NCI-H146 (cell line): ENCODE measurements around the gene CNTN2.

Experiments
- DNase-seq: peaks from one replicate; lab custom pipeline; 2025; lab: John Stamatoyannopoulos, UW

CNTN2 gene

DNA sequence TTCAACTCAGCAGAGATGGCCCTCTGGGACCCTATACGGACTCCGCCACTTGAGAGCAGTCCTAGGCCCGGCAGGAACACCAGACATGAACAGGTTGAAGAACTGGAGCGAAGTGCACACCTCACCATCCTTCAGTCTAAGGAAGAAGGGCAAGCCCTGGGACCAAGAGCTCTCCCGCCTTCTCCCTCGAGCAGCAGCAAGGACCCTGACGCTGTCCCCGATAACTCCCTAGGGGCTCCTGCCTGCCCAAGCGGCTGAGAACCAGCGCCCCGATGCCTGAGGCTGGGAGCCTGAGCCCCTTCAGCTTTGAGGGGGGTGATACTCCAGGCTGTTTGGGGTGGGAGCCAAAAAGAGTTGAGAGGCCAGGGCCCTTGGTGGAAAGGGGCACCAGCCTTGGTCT lies 31.1 kb downstream of the CNTN2 start:
- DNase-seq, result no peak

DNA sequence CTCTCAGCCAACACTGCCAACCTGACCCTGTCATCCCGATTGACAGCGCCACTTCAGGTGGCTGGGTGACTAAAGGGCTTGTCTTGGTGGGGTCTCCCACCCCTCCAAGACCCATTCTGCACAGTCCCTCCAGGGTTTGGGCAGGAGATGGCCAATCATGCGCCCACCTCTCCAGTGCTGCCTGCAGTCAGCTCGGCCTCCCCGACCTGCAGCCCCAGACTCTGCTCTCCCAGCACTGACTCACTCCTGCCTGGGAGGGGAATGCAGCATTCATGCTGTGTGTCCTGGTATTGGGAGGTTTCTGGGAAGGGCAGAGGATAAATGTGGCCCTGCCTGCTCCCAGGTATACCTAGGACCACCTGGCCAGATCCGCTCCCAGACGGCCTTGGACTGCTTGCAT lies 31.5 kb downstream of the CNTN2 start:
- no peak for DNase-seq

DNA sequence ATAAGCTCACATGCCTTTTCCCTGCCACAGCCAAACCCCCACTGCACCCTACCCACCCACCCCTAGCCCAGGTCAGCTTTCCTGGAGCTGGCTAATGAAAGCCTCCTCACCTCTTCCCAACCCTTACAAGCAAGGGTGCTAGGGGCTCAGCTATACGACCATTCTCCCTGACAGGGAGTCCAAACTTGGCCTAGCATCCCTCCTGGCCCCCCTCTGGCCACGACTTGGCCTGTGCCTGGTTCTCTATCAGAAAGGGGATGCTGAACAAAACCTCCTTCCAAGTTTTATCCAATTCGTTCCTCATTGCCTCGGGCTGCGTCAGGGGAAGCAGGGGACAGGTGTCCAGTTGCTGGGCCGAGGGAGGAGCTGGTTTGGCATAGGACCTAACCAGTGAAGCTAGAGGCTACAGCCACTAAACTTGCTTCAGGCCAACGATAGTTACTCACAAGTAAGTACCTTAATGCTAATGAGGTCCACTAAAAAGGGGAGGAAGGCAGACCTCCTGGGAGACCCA lies 32.7 kb downstream of the CNTN2 start:
- DNase-seq, result no peak

DNA sequence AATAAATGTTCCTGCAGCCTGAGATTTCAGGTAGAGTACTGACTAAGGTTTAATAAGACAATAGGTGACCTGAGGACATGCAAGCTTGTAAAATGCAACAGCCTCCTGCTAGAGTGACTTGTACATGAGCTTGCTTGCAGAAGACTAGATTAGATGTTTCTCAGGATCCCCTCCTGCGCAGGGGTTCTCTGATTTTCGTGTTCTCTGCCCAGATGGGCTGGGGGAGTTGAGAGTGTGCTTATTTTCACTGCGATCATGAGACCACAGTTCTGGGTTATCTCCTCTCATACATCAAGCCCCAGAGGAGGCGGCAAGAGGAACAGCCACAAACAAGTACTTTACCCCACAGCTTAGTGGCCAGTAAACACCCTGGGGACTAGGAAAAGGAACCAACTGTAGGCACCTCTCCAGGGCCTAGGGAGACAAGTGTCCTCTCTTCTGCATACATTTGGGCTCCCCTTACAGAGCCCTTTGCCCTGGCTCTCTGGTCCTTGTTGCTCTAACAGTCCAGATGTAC lies 33.3 kb downstream of the CNTN2 start:
- DNase-seq, result no peak

DNA sequence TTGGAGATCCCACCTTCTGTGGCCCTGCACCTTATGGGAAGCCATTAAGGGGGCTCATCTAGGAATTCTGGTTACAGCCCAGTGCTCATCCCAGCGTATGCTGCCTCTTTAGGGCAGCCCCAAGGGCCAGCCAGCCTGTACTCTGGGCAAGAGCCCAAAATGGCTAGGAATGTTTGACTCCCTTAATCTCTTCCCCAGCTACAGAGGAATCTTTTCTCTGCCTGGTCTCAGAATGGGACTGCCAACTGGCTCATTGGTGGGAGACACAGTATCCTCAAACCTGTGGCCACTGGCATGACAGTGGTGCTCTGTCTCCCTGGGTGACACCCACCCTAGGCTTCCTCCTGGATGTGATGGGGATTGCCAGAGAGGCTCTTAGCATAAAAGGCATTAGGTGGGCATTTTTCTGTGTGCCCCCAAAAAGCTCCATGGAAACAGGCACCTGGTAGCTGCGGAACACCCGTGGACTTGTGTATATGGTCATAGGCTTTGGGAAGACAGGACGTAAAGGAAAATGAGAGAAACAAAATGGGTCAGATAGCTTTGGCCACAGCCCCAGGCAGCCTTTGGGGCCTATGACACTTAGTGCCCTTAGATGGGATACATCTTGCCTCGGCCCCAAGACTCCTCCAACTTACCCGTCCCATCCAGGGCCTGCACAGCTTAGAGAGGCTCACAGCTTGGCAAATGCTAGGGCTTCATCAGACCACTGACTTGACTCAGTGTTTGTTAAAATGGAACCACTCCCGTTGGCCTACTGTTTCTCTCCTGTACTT lies 34.3 kb downstream of the CNTN2 start:
- no peak for DNase-seq

DNA sequence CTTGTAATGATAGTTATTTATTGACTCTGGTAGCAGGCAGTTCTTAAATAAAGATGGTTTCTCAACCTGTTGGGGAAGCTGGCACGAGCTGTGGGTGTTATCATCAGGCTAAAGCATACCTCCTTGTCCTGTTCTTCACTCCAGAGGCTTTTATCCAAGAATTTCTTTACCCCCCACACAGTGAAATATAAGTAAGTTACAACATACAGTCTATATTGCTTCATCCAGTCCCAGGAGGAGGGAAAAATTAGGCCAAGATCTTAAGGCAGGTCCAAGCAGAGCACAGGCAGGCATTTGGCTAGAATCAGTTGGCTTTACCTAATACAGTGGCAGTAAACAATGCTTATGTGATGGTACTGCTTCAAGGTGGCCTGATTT lies 34.9 kb downstream of the CNTN2 start:
- no peak for DNase-seq

DNA sequence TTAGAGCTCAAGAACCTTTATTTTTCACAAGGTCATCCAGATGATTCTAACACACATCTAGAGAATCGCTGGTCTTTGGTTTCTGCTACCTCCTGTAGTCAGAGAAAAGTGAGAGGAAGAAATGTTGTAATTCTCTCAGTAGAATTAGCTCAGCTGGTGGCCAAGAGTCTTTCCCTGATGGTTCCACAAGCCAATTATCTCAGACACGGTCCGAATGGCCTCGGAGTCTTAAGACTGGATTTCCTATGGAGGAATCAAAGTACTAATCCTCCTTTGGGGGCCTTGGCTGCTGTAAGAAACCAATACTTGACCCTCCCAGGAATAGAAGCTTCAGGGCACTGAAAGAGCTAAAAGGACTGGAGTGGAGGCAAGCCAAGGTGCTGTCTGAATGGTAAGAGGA lies 39.4 kb downstream of the CNTN2 start:
- no peak for DNase-seq

DNA sequence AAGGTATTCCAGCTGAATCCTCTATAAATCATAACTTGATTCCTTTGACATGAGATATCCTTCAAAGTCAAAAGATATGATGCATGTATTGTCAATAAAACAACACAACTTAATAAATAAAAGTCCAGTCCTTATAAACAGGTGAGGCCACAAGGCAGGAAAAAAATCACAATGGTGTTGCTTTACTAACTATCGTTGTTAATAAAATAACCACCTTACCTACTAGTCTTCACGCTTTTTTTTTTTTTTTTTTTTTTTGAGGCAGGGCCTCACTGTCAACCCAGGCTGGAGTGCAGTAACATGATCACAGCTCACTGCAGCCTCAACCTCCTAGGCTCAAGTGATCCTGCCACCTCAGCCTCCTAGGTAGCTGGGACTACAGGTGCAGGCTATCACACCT lies 41.3 kb downstream of the CNTN2 start, which contains the start of gene TMEM81:
Gene TMEM81, minus strand, starts transcription at position 101 of the 400 bp plus-strand sequence. CDS start 140 bp downstream, outside the sequence.
- no peak for DNase-seq

DNA sequence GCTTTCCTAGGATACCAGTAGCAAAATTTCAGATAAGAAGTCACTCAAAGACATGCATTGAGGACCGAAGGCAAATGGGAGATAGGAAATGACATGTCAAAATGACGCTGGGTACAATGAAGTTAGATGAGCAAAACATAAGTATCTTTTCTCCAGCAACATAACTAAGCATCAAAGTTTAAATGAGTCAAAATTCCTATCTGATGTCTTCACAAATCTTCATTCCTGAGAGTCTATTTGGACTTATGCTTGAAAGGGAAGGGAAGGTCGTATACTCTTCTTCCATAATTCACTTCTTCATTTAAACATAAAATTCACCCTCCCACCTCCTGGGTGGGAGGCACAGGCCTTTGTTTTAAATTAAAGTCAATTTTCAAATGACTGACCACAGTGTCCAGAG lies 45.3 kb downstream of the CNTN2 start:
- no peak for DNase-seq

DNA sequence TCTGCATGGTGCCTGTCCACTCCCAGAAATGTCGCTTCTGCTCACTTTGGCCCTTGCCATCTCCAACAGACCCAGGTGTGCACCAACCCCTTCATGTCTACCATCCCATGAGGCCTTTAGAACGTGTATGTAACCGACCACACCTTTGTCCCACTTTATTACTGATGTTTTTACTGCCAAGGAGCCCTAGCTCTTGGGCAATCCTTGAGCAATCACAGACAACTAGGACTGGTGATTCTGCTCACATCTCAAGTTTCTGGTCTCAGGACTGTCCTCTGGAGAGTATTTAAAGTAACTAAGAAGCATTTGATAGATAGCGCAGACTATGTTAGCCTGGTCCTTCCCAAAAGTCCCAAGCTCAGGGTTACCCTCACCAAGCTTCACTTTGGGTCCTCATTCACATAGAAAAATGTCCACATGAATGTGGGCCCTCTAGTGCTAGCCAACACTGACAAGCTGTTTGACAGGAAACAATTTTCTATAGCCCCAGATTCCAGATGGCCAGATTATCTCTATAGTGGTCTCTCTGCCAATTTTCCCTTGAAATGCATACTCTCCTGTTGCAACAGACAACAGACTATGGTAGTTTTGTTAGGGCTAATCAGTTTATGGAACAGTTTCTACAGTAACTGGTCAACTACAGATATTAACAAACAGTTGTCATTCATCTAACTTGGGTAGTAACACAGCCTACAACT lies 48.2 kb downstream of the CNTN2 start:
- no peak for DNase-seq

DNA sequence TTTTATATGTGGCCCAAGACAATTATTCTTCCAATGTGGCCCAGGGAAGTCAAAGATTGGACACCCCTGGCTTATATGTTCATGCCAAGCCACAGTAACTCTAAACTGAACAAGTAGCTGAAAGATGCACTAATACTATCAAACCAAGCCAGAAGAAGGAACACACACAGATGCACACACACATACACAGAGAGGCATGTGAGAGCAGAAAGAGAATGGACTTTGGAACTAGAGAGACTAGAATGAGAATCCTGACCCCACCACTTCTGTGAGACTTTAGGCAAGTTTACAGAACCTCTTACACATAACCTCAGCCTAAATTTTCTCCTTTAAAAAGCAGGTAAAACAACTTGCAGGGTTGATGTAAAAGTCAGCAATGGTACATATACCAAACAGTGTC lies 52.4 kb downstream of the CNTN2 start:
- no peak for DNase-seq

DNA sequence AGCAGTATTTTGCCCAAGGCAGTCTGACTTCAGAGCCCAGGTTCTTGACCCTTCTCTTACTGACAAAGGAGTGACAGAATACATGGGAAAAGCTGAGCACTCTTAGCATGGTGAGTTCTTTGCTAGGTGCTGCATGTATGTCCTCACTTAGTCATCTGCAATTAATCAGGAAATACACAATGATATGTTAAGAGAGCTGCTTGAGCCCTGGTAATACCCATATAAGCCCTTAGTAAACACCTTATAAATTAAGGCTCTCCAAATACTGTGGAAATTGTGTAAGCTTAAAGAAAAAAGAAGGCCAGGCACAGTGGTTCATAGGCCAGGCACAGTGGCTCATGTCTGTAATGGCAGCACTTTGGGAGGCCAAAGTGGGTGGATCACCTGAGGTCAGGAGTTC lies 55.2 kb downstream of the CNTN2 start:
- no peak for DNase-seq

DNA sequence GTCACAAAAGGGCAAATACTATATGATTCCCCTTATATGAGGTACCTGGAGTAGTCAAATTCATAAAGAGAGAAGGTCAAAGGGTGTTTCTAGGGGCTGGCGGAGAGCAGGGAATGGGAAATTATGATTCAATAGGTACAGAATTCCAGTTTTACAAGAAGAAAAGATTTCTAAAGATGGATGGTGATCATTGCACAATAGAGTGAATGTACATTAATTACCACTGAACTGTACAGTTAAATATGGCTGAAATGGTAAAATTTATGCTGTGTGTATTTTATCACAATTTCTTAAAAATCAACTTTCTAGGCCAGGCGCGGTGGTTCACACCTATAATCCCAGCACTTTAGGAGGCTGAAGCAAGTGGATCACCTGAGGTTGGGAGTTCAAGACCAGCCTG lies 59.4 kb downstream of the CNTN2 start:
- DNase-seq, result no peak

DNA sequence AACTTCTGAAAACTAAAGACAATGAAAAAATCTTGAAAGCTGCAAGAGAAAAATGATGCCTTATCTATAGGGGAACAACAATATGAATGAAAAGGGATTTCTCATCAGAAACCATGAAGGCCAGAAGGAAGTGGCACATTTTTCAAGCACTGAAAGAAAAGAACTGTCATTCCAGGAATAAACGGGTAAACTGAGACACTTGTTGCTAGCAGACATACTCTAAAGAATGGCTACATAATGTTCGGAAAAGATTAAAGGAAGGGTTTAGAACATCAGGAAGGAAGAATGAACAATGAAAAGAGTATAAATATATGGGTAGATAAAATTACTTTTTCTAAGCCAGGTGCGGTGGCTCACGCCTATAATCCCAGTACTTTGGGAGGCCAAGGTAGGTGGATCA lies 64.3 kb downstream of the CNTN2 start:
- DNase-seq, result no peak

DNA sequence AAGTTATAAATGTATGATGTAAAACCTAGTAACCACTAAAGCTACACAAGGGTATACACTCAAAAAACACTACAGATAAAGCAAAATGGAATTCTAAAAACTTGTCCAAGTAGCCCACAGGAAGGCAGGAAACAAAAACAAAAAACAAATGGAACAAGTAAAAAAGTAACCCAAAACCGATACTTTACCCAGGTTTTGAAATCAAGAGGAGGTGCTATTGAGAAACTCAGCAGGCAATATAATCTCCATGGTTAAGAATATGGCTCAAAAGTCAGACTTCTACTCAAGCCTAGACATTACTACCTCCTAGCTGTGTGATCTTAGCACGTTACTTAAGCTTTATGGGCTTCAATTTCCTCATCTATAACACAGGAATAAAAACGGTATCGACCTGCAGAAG lies 65.5 kb downstream of the CNTN2 start:
- no peak for DNase-seq

DNA sequence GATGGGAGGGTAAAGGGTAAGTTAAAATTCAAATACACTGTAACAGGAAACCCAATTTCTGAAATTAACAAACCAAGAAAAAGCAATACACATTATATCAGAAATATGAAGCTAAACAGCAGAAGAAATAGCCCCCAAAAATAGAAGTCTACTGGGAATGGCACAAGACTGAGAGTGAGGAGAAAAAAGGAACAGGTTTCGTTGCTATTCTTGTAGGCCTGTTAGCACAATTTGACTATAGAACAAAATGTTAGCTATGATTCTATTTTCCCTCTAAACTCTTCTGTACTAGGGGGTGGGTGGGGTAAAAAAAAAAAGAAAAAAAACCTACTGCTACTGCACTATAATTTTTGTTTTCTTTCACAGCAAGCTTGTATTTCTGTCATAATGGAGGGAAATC lies 66.3 kb downstream of the CNTN2 start:
- no peak for DNase-seq

DNA sequence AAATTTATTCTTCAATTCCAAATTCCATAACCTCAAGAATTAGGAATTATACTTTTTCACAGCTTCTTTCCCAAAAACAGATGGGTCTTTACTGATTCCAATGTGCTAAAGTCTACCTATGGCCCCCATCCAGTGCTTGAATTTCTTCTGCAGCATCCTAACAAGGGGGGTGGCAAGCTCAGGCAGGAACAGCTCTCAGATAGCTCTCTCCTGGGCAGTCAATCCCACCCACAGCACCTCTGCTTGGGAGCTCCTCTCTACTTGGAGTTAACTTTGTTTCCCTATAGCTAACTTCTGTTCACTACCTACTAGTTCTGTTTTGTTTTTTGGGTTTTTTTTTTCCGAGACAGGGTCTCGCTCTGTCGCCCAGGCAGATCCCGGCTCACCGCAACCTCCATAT lies 66.7 kb downstream of the CNTN2 start:
- DNase-seq, result no peak

DNA sequence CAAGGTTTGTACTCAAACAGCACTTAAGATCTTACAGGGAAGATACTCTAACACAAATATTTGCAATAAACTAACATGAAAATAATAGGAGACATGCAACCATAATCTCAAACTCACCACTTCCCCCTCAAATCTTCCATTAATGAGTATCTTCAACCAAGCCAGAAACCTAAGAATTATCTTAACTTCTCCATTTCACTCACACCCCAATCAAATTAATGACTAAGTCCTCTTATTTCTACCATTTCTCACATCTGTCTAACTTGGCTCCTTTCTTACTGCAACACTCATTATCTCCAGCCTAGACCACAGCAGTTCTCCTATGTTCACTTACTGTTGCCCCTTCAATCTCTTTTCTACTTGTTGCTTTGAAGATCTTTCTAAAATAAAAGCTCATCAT lies 68.3 kb downstream of the CNTN2 start:
- no peak for DNase-seq

DNA sequence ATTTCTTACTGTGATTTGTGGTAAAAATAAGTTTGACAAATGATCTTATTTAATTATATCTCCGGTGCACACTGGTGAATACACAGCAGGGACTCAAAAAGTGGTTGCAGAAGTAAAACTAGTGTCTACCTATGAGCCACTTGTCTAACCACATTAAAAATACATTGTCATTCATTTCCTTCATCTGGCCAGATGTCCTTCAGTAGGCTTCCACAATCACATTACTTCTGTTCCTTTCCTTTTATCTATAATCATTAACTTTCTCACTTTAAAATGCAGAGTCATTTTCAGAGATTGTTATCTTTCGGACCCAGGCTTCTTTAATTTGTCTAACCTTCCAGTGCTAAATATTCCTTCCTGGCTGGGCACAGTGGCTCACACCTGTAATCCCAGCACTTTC lies 75.7 kb downstream of the CNTN2 start:
- no peak for DNase-seq

DNA sequence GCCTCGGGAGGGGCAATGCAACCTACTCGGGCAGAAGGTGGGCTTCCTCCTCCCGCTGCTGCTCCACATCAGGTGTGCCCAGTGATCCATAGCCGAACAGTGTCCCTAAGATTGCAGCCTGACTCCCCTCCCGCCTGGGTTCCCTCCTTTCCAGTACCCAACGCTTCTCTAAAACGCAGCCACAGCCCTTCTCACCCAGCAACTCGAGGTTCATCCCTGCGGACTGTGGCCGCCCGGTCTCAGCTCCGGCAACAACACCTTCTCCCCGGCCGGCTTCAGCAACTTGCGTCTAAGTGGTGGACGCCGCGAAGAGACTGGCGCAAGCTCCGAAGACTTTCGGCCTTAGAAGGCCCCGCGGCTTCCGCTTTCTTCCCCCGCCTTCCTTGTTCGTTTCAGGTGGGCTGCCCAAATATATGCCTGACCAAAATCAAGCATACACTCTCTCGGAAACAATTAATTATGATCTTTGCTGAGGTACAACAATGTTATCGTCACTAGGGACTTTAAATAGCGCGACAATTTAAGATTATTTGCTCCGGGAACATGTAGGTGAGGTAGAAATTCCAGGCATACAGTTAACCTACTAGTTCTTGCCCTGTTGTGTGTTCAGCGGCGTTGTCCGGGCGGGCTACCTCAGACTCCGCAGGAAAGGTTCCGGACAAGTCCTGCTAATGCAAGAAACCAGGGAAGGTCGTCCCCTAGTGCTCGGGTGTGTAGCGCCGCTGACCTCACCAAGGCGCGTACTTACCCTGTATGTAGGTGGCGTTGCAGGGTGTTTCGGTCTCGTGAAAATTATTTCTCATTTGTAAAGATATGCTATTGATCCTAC lies 78.9 kb downstream of the CNTN2 start, which contains the start of gene RBBP5:
Gene RBBP5, minus strand, starts transcription at position 319 of the 829 bp plus-strand sequence. Its CDS starts 105 bp downstream, at position 214.
- peak; percentile 96 for DNase-seq

DNA sequence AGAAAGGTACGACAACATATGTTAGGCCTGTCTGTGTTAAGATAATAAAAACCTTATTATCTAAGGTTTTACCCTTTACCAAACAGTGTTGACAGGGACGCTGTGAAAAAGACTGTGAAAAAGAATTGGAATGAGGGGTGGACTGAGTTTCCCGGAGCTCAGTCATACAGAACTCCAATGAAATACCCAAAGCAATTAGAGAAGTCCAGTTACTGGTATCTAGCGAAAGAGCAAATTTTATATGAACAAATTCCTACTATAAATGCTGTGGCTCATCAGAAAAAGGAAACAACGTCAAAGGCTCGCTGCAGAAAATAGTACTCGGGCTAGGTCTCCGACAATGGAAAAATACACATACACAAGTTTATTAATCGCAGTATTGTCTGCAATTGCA lies 79.5 kb downstream of the CNTN2 start:
- DNase-seq, result no peak

DNA sequence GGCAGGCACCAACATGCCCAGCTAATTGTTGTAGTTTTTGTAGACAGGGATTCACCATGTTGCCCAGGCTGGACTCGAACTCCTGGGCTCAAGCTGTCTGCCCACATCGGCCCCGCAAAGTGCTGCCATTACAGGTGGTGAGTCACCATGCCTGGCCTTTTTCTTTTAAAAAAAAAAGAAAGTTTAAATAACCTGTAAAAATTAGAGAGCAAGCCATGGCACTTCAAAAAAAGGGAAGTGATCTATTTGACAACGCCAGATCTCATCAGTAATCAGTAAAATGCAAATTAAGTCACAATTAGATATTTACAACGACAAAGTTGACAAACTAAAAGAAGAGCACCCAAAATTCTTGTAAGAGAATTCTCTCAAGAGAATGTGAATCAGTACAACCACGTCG lies 81.7 kb downstream of the CNTN2 start:
- DNase-seq, result no peak
